Right lobe of liver (tissue), 4 donors: ENCODE results near the gene UBE3B.

Experiments used
- POLR2A ChIP-seq: fragments of 450-650 bp; IDR thresholded peaks from one replicate; pipeline ENCODE4 v1.6.1; 2017; ENCODE audit warnings: antibody characterized with exemption, mild to moderate bottlenecking
- TF ChIP-seq, protein P1 (sequence below), 4 donors: fragments of 200-600 bp in 3 of 4; fragments of 450-650 bp in 1 of 4; IDR thresholded peaks; one replicate each; pipeline versions ENCODE4 v1.5.1 to v1.8.0; 2016 to 2022; ENCODE audit warnings: antibody characterized with exemption in 4 of 4, mild to moderate bottlenecking in 2 of 4
- donor health status: DM: no; HTN: no; CAD: no.
- donor health status: DM: no; HTN: no; CAD: no.
- donor health status: DM: no; HTN: yes; CAD: no.

DNA sequence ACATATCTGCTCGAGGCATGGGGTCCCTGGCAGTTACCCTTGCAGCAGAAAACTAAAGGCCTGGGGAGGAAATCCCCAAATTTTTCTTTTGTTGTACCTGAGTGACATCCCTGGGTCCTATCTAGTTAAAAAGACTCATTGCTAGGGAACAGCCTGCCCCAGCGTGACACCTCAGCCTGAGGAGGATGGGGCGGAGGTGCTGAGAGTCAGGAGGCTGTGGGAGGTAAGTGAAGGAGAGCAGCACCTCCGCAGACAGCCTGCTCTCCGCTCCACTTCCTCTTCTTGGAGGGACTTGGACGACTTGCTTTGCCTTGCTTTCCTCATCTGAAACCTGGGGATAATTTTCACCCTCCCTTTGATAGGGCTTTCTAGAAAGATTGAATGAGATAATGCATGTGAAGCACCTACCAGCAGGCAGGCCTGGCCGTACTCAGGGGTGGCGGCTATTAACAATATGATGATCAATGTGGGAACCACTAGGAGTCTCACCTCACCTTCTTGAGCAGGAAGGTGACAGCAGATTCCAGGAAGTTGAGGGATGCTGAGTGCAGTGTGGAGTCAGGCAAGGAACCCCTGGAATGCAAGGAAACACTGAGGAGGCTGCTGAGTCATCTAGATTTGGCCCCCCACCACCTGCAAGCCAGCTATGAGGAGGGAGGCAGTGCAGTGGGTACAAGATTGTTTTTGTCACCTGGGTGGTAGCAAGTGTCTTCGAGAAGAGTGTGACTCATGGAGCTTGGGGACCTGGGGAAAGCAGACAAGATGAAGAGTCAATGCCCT, 23.2 kb downstream of the UBE3B start:
- TF ChIP-seq, protein P1, sequence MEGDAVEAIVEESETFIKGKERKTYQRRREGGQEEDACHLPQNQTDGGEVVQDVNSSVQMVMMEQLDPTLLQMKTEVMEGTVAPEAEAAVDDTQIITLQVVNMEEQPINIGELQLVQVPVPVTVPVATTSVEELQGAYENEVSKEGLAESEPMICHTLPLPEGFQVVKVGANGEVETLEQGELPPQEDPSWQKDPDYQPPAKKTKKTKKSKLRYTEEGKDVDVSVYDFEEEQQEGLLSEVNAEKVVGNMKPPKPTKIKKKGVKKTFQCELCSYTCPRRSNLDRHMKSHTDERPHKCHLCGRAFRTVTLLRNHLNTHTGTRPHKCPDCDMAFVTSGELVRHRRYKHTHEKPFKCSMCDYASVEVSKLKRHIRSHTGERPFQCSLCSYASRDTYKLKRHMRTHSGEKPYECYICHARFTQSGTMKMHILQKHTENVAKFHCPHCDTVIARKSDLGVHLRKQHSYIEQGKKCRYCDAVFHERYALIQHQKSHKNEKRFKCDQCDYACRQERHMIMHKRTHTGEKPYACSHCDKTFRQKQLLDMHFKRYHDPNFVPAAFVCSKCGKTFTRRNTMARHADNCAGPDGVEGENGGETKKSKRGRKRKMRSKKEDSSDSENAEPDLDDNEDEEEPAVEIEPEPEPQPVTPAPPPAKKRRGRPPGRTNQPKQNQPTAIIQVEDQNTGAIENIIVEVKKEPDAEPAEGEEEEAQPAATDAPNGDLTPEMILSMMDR (IDR thresholded peaks at IDR 0.05), result no peak
- TF ChIP-seq POLR2A, result no peak
